Chondrocyte (in vitro differentiated cells): ENCODE data around the gene GRM1. TPM values are rescaled to one million over a fixed set of nuclear protein-coding genes. Genes with fewer than 3 reads are reported as not detected.

ENCODE experiments used
- DNase-seq: peaks from one replicate; pipeline ENCODE4 v3.0.0; 2021; ENCODE audit warnings: mixed read lengths, low spot score
- H3K27ac Mint-ChIP-seq: one replicate; pipeline ENCODE4 v1.8.0; 2021; ENCODE audit warnings: mild to moderate bottlenecking, moderate library complexity, mixed read lengths; ENCODE audit not compliant: unreplicated experiment
- H3K27me3 Mint-ChIP-seq: 2 replicates; pipeline ENCODE4 v1.8.0; 2021; ENCODE audit warnings: low read depth, mixed read lengths
- H3K36me3 Mint-ChIP-seq: 2 replicates; pipeline ENCODE4 v1.8.0; 2021; ENCODE audit warnings: low read depth, mixed read lengths
- H3K4me1 Mint-ChIP-seq: 2 replicates; pipeline ENCODE4 v1.8.0; 2021; ENCODE audit warnings: low read depth, mild to moderate bottlenecking, mixed read lengths
- H3K4me3 Mint-ChIP-seq: one replicate; pipeline ENCODE4 v1.8.0; 2021; ENCODE audit warnings: mild to moderate bottlenecking, moderate library complexity, mixed read lengths; ENCODE audit not compliant: unreplicated experiment
- H3K9me3 Mint-ChIP-seq: 2 replicates; pipeline ENCODE4 v1.8.0; 2021; ENCODE audit warnings: low read depth, mixed read lengths
- total RNA-seq: library from RNA; stranded (reverse); gene quantifications from 3 replicates; pipeline ENCODE4 v1.2.1, GENCODE V29; 2021
- TF ChIP-seq, protein P1 (sequence below): fragments of 200-600 bp; sonication (generic); IDR thresholded peaks from 2 replicates; pipeline ENCODE4 v1.5.0; 2021; ENCODE audit warnings: antibody characterized with exemption, mild to moderate bottlenecking, moderate library complexity

GRM1 gene
- total RNA-seq, 1 donor from 2014 or later: not detected

- peaks cover 22% of the 10 kb centered on the region for H3K27me3 Mint-ChIP-seq
- no peak overlapping the region for H3K4me3 Mint-ChIP-seq
- TF ChIP-seq, protein P1, sequence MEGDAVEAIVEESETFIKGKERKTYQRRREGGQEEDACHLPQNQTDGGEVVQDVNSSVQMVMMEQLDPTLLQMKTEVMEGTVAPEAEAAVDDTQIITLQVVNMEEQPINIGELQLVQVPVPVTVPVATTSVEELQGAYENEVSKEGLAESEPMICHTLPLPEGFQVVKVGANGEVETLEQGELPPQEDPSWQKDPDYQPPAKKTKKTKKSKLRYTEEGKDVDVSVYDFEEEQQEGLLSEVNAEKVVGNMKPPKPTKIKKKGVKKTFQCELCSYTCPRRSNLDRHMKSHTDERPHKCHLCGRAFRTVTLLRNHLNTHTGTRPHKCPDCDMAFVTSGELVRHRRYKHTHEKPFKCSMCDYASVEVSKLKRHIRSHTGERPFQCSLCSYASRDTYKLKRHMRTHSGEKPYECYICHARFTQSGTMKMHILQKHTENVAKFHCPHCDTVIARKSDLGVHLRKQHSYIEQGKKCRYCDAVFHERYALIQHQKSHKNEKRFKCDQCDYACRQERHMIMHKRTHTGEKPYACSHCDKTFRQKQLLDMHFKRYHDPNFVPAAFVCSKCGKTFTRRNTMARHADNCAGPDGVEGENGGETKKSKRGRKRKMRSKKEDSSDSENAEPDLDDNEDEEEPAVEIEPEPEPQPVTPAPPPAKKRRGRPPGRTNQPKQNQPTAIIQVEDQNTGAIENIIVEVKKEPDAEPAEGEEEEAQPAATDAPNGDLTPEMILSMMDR: no peak
- DNase-seq: no peak
- no peaks in the 10 kb centered on the region for H3K9me3 Mint-ChIP-seq
- no peaks in the 10 kb centered on the region for H3K36me3 Mint-ChIP-seq
- no peak overlapping the region for H3K27ac Mint-ChIP-seq
- no peaks in the 10 kb centered on the region for H3K4me1 Mint-ChIP-seq
These were observed 64.3 kb downstream of the GRM1 start for GRCh38 chr6:146092961-146093686.

DNA sequence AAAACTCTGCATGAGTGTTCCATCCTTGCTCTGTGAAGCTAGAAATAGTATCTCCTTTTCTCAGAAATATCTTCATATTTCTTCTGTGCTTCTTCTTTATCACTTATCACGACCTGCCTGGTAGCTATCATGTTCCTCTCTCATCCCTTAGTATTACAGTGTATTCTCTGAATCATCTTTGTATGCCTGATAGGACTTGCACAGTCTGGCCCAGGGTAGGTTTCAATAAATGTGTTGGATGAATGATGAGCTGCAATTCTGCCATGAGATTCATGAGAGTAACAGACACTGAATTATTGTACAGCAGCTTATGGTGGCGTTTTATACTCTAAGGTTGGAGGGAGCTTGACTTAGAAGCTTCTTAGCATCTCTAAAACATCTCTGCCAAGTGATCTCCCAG is 66.6 kb downstream of the GRM1 start:
- H3K4me1 Mint-ChIP-seq: no peaks in the 10 kb centered on the region
- peaks cover 22% of the 10 kb centered on the region for H3K27me3 Mint-ChIP-seq
- DNase-seq: no peak
- H3K27ac Mint-ChIP-seq: no peak overlapping the region
- no peak overlapping the region for H3K4me3 Mint-ChIP-seq
- TF ChIP-seq, protein P1: no peak
- H3K9me3 Mint-ChIP-seq: no peaks in the 10 kb centered on the region
- H3K36me3 Mint-ChIP-seq: no peaks in the 10 kb centered on the region

- H3K4me1 Mint-ChIP-seq: no peaks in the 10 kb centered on the region
- H3K4me3 Mint-ChIP-seq: no peak overlapping the region
- TF ChIP-seq, protein P1: no peak
- no peaks in the 10 kb centered on the region for H3K9me3 Mint-ChIP-seq
- no peak overlapping the region for H3K27ac Mint-ChIP-seq
- no peak for DNase-seq
- no peaks in the 10 kb centered on the region for H3K36me3 Mint-ChIP-seq
- peaks cover 24% of the 10 kb centered on the region for H3K27me3 Mint-ChIP-seq
These were observed 68.7 kb downstream of the GRM1 start for GRCh38 chr6:146097586-146097985.

DNA sequence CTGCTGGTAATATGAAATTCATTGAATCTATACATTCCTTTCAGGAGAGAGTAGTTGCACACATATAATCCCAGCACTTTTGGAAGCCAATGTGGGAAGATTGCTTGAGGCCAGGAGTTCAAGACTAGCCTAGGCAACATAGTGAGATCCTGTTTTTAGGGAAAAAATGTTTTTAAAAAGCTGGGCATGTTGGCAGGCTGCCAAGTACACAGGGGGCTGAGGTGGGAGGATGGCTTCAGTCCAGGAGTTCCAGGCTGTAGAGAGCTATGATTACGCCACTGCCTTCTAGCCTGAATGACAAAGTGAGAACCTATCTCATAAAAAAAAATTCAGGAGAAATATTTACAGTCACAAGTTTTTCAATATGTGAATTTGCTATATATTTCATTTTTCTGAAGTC is 71.9 kb downstream of the GRM1 start:
- no peak overlapping the region for H3K27ac Mint-ChIP-seq
- H3K9me3 Mint-ChIP-seq: no peaks in the 10 kb centered on the region
- no peak overlapping the region for H3K4me3 Mint-ChIP-seq
- TF ChIP-seq, protein P1: no peak
- H3K36me3 Mint-ChIP-seq: no peaks in the 10 kb centered on the region
- no peaks in the 10 kb centered on the region for H3K4me1 Mint-ChIP-seq
- DNase-seq: no peak
- H3K27me3 Mint-ChIP-seq: peaks cover 10% of the 10 kb centered on the region

- no peak overlapping the region for H3K27ac Mint-ChIP-seq
- no peak for DNase-seq
- H3K4me3 Mint-ChIP-seq: no peak overlapping the region
- no peaks in the 10 kb centered on the region for H3K36me3 Mint-ChIP-seq
- TF ChIP-seq, protein P1: no peak
- peaks cover 6% of the 10 kb centered on the region for H3K27me3 Mint-ChIP-seq
- H3K4me1 Mint-ChIP-seq: no peaks in the 10 kb centered on the region
- peaks cover 3% of the 10 kb centered on the region for H3K9me3 Mint-ChIP-seq
These were observed 74.7 kb downstream of the GRM1 start for GRCh38 chr6:146103416-146104072.
